ENCODE data around the gene KLF7. TPM values are rescaled to one million over a fixed set of nuclear protein-coding genes. Genes with fewer than 3 reads are reported as not detected.

The KLF7 gene
- total RNA-seq, 2 experiments from 2014 or later = not detected

DNA sequence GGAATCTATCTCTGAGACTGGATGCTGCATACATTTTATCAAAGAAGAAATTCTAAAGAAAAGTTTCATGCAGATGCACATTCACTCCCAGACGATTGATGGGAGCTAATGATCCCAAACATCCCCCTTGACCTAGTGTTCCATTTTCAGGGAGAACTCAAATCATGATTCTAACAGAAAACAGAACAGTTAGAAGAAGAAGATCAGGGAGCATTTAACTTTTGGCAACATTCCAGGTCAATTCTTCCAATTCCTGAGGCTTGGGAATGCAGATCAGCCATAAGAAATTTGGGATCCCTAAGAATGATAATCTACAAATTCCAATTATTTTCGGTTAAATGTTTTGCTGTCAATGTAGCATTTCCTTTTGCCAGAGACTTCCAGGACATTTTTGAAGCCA, 129.9 kb downstream of the KLF7 start:
- CTCF ChIA-PET (ENCODE audit: unreplicated experiment) = no interaction called here
- Histone ChIP-seq H3K9me3 (ENCODE audit: low read length) (no peaks in the 10 kb centered on the region), H3K9me2 (ENCODE audit: insufficient read depth, low read length) (no peaks in the 10 kb centered on the region), H3K79me2 (ENCODE audit: insufficient read depth, low read depth, low read length) (no peaks in the 10 kb centered on the region), H2AFZ (ENCODE audit: low read length) (no peak overlapping the region), H3K4me2 (ENCODE audit: low read length) (no peak overlapping the region), H3K4me3 (ENCODE audit: low read depth, low read length, poor library complexity, severe bottlenecking) (no peak overlapping the region), H3K36me3 (ENCODE audit: insufficient read depth, low read length) (no peaks in the 10 kb centered on the region), H3K27ac (ENCODE audit: low read depth, low read length, poor library complexity, severe bottlenecking) (no peak overlapping the region), H4K20me1 (ENCODE audit: insufficient read depth, low read length) (no peaks in the 10 kb centered on the region), H3K4me1 (ENCODE audit: insufficient read depth, low read length, poor library complexity, severe bottlenecking) (no peaks in the 10 kb centered on the region)
- no TSS peak for BruUV-seq (replicated peaks)
- TF ChIP-seq EZH2phosphoT487 (IDR thresholded peaks at IDR 0.05; ENCODE audit: borderline replicate concordance, low read depth, low read length) = no peak
- TF ChIP-seq, protein P1, sequence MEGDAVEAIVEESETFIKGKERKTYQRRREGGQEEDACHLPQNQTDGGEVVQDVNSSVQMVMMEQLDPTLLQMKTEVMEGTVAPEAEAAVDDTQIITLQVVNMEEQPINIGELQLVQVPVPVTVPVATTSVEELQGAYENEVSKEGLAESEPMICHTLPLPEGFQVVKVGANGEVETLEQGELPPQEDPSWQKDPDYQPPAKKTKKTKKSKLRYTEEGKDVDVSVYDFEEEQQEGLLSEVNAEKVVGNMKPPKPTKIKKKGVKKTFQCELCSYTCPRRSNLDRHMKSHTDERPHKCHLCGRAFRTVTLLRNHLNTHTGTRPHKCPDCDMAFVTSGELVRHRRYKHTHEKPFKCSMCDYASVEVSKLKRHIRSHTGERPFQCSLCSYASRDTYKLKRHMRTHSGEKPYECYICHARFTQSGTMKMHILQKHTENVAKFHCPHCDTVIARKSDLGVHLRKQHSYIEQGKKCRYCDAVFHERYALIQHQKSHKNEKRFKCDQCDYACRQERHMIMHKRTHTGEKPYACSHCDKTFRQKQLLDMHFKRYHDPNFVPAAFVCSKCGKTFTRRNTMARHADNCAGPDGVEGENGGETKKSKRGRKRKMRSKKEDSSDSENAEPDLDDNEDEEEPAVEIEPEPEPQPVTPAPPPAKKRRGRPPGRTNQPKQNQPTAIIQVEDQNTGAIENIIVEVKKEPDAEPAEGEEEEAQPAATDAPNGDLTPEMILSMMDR (conservative IDR thresholded peaks at IDR 0.05; ENCODE audit: low read length) = no peak
- POLR2A ChIA-PET = no interaction called here
- intact Hi-C loops (cut with micrococcal nuclease; ENCODE audit: unreplicated experiment) = no loop called here
- no peak for DNase-seq (ENCODE audit: low spot score)

DNA sequence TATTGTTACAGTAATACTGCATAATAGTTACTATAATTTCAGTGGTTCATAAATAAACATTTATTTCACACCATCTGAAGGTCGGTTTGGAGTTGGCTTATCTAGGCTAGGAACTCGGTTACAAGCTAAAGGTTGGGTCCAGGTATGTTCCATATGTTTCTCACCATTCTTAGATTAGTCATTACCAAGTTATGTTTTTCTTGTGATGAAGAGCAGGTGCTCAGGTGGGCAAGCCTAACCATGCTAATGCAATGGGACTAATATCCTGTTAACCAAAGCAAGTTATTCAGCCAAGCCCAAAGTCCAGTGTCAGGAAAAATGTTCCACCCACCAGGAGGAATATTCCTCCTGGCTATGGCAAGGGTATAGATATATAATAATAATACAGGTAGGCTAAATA, 133.3 kb downstream of the KLF7 start:
- no peak overlapping the region for H2AFZ ChIP-seq (ENCODE audit: low read length)
- no peak overlapping the region for H3K4me3 ChIP-seq (ENCODE audit: low read depth, low read length, poor library complexity, severe bottlenecking)
- POLR2A ChIA-PET = no interaction called here
- no peaks in the 10 kb centered on the region for H3K79me2 ChIP-seq (ENCODE audit: insufficient read depth, low read depth, low read length)
- DNase-seq (ENCODE audit: low spot score) = no peak
- CTCF ChIA-PET (ENCODE audit: unreplicated experiment) = no interaction called here
- H3K4me2 ChIP-seq (ENCODE audit: low read length) = no peak overlapping the region
- no peaks in the 10 kb centered on the region for H3K9me3 ChIP-seq (ENCODE audit: low read length)
- no peak for TF ChIP-seq EZH2phosphoT487 (IDR thresholded peaks at IDR 0.05; ENCODE audit: borderline replicate concordance, low read depth, low read length)
- TF ChIP-seq, protein P1 (conservative IDR thresholded peaks at IDR 0.05; ENCODE audit: low read length) = no peak
- no TSS peak for BruUV-seq (replicated peaks)
- H3K9me2 ChIP-seq (ENCODE audit: insufficient read depth, low read length) = no peaks in the 10 kb centered on the region
- no peaks in the 10 kb centered on the region for H3K36me3 ChIP-seq (ENCODE audit: insufficient read depth, low read length)
- no peaks in the 10 kb centered on the region for H4K20me1 ChIP-seq (ENCODE audit: insufficient read depth, low read length)
- no peaks in the 10 kb centered on the region for H3K4me1 ChIP-seq (ENCODE audit: insufficient read depth, low read length, poor library complexity, severe bottlenecking)
- intact Hi-C loops (cut with micrococcal nuclease; ENCODE audit: unreplicated experiment) = no loop called here
- H3K27ac ChIP-seq (ENCODE audit: low read depth, low read length, poor library complexity, severe bottlenecking) = no peak overlapping the region

Small RNAs within 50 kb of the gene (microRNA-seq; reads per million reads assigned to microRNA genes)
- not detected for gene MIR2355 (ENCODE audit: borderline replicate concordance)
- not detected for gene MIR7845 (ENCODE audit: borderline replicate concordance)

Small RNAs within 50 kb of the gene (small RNA-seq; reads per million reads assigned to genes)
- gene MIR2355 = not detected
- not detected for gene MIR7845

Other genes starting within 250 kb of the KLF7 start
- not detected in 2 replicates for gene CPO, start 226.4 kb downstream of the KLF7 start, total RNA-seq (2014; rRNA removed; shearing (Covaris generic))
- not detected in 2 replicates for gene CPO, start 226.4 kb downstream of the KLF7 start, total RNA-seq (2022)